ENCODE data around the gene RFWD3.

RFWD3 gene

DNA sequence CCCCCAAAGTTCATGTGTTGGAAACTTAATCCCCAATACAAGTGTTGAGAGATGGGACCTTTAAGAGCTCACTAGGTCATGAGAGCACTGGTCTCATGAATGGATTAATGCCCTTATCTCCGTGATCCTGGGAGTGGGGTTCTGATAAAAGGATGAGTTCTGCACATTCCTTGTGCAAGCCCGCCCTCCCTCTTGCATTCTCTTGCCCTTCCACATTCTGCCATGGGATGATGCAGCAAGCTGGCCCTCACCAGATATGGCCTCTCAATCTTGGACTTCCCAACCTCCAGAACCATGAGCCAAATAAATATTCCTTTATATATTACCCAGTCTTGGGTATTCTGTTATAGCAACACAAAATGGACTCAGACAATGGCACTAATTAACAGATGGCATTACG, 73.8 kb downstream of the RFWD3 start:
- DNase-seq (ENCODE audit: low read depth, low spot score): no peak
- no peak overlapping the region for H3K4me3 ChIP-seq (ENCODE audit: low read length)

DNA sequence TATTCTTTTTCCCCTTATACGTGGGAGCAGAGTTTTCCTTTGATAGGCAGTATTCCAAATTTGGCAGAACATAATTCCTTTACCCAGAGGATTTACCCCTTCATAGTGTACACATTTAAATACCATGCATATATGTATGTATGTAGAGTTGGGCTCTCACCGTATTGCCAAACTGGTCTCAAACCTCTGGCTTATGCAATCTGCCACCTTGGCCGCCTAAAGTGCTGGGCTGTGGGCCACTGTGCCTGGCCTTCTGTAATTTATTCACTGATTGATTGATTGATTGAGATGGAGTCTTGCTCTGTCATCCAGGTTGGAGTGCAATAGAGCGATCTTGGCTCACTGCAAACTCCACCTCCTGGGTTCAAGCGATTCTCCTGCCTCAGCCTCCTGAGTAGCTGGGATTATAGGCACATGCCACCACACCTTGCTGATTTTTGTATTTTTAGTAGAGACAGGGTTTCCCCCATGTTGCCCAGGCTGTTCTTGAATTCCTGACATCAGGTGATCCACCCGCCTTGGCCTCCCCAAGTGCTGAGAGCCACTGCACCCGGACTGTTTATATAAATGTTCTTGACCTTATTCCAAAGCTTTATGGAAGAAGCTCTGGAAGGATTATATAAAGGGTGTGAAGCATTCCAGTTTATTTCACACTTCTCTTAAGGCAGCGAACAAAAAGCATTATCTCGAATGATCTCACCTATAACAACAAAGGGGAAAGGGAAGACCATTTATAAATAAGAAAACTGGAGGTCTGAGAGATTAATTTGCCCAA, 74.6 kb downstream of the RFWD3 start:
- no peak overlapping the region for H3K4me3 ChIP-seq (ENCODE audit: low read length)

DNA sequence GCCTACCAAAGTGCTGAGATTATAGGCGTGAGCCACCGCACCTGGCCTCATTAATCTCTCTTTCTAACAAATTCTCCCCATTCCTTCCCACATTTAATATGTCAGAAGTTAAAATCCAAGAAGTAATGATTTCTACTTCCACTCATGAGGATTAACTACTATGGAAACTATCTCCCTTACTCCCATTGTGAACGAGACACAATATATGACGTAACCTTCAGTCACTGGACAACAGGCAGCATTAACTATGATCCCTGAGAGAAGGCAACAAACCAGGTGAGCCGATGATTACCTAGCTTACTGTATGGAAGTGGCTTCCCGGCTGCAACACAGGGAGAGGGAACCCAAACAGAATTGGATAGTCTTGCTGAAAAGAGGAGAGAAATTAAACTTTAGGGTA, 79.7 kb downstream of the RFWD3 start:
- no peak for DNase-seq (ENCODE audit: low read depth, low spot score)
- H3K4me3 ChIP-seq (ENCODE audit: low read length): no peak overlapping the region

More for the DNA sequence above, 74.6 kb downstream of the RFWD3 start:
- no peak for DNase-seq (ENCODE audit: low read depth, low spot score)

DNA sequence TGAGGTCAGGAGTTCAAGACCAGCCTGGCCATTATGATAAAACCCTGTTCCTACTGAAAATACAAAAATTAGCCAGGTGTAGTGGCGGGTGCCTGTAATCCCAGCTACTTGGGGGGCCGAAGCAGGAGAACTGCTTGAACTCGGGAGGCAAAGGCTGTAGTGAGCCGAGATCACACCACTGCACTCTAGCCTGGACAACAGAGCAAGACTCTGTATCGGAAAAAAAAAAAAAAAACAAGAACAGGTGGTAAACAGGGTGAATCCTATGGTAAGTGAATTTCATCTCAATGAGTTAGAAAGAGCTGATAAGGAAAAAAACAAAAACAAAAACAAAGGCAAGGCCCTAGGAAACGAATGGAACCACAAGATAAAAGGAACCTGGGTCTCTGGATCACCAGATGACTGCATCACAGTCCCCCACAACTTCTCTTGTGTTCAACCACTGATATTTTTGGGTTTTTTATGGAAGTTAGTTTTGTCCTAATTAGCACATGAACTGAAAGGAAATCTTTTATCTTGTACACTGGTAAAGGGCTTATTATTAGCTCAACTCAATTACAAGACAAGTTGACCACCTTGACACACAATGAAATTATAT, 80.7 kb downstream of the RFWD3 start:
- no peak overlapping the region for H3K4me3 ChIP-seq (ENCODE audit: low read length)
- no peak for DNase-seq (ENCODE audit: low read depth, low spot score)

DNA sequence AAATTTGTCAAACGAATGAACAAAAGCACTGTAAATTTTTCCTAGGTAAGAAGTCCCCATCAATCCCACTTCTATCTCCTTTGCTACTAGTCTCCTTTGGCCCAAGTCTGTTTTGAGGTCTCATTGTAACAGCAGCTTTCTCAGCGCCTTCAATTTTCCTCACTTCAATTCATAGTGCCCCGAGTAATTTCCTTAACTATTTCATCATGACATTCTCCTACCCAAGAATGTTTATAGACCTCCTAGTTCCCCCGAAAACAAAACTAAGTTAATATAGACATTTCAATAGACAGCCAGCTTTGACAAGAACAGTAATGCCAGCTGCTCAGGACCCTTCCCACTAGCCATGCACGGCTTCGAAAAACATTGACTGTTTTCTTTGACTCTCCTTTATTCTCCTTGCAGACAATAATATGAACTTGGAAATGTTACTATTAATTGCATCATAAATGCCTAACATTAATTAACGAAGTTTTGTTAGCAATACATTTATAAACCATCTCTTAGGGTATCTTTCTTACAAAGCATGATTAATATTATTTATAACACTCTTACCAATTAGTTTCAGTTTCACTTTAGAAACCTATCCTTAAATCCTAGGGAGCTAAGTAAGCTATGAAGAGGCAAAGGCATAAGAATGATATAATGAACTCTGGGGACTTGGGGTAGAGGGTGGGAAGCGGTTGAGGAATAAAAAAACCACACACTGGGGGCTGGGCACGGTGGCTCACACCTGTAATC, 82.6 kb downstream of the RFWD3 start:
- DNase-seq (ENCODE audit: low read depth, low spot score): no peak

DNA sequence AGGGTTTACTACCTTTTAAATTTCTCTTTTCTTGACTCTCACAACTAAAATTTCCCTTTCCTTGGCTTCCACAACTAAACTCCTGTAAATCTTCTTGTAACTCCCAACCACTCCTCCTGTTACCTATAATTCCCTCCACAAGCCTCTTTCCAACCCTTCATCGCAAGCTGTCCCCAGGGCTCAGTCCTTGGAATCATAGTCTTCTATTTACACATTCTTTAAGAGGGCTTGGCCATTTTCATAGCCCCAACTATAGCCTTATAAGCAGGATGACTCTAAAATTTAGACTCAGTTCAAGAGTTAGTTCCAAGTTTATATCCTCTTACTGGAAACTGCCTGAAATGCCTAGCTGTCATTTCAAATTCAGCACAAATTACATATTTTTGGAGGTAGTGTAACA, 83.7 kb downstream of the RFWD3 start:
- no peak for DNase-seq (ENCODE audit: low read depth, low spot score)
- H3K4me3 ChIP-seq (ENCODE audit: low read length): no peak overlapping the region

More for the DNA sequence above, 82.6 kb downstream of the RFWD3 start:
- no peak overlapping the region for H3K4me3 ChIP-seq (ENCODE audit: low read length)

DNA sequence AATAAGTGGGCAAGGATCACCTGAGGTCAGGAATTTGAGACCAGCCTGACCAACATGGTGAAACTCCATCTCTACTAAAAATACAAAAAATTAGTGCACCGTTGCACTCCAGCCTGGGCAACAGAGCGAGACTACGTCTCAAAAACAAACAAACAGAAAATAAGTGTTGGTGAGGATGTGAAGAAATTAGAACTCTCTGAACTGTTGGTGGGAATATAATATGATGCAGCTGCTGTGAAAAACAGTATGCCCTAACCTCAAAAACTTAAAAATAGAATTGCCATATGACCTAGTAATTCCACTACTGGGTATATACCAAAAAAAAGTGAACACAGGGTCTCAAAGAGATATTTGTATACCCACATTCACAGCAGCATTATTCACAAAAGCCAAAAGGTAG, 85.8 kb downstream of the RFWD3 start:
- no peak overlapping the region for H3K4me3 ChIP-seq (ENCODE audit: low read length)
- no peak for DNase-seq (ENCODE audit: low read depth, low spot score)

DNA sequence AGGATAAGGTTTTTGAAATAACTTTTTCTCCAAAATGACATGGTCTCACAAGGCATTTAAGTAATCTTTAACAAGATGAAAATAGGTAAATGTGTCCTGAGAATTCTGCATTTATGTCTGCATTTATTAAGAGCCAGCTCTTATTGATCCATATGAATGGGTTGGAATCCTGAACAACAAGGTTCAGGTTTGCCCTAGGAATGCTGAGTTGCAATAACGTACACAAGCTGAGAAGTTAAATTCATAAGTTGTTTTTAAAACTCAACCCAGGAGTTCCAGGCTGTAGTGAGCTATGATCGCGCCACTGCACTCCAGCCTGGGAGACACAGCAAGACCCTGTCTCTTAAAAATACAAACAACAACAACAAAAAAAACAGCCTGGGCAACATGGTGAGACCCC, 87.8 kb downstream of the RFWD3 start:
- no peak overlapping the region for H3K4me3 ChIP-seq (ENCODE audit: low read length)

DNA sequence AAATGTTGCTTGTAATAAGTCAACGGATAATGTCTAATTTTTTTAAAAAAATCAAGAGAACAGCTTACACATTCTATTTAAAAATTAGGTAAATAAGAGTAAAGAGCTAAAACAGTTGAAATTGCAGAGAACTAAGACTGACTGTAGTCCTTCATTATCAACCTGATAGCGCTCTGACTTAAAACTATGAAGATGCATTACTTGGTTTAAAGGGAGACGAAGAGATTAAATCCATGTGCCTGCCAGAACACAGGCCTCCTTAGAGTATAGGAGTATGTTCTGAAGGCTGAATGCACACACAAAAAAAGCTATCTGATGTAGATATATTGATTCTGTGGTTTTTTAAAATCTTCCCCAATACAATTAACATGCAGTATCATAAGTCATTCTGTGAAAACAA, 88.2 kb downstream of the RFWD3 start:
- no peak for DNase-seq (ENCODE audit: low read depth, low spot score)
- no peak overlapping the region for H3K4me3 ChIP-seq (ENCODE audit: low read length)

More for the DNA sequence above, 87.8 kb downstream of the RFWD3 start:
- DNase-seq (ENCODE audit: low read depth, low spot score): no peak

DNA sequence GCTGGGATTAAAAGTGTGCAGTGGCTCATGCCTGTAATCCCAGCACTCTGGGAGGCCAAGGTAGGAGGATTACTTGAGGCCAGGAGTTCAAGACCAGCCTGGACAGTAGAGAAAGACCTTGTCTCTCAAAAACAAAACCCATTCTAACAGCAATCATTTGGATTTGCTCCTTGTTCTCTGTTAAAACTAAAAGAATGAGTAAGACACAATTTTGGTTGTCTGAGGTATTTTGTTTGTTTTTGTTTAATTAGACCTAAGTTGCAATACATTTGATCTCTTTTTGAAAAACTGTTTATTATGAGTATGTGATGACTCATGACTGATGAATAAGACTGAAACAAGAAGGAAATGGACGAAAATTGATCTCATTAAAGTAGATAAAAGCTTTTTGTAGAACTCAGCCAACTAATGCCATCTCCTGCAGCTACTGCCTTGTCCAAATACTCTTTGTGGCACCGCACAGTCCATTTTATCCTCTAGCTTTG, 88.8 kb downstream of the RFWD3 start:
- DNase-seq (ENCODE audit: low read depth, low spot score): no peak
- H3K4me3 ChIP-seq (ENCODE audit: low read length): no peak overlapping the region

DNA sequence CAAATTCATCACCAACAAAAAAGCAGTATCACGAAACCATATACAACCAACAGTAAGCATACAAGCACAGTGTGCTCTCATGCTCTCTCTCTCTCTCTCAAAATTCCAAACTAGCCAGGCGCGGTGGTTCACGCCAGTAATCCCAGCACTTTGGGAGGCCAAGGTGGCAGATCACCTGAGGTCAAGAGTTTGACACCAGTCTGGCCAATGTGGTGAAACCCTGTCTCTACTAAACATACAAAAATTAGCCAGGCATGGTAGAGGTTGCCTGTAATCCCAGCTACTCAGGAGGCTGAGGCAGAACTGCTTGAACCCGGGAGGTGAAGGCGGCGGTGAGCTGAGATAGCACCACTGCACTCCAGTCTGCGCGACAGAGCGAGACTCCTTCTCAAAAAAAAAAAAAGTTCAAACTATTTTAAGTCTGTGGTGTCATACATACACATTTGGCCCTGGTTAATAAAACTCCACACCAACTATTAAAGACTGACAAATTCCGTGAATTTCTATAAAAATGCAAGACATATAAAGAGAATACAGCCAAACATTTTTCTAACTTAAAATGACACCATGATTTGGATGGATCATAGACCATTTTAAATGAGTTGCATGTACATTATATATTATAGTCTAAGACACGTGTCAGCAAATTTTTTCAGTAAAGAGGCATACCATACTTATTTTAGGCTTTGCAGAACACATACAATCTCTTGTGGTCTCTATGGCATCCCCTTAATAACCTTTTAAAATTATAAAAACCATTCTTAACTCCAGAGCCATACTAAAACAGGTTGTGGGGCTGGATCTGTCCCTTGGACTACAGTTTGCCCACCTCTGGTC, 90.7 kb downstream of the RFWD3 start:
- no peak overlapping the region for H3K4me3 ChIP-seq (ENCODE audit: low read length)
- no peak for DNase-seq (ENCODE audit: low read depth, low spot score)

DNA sequence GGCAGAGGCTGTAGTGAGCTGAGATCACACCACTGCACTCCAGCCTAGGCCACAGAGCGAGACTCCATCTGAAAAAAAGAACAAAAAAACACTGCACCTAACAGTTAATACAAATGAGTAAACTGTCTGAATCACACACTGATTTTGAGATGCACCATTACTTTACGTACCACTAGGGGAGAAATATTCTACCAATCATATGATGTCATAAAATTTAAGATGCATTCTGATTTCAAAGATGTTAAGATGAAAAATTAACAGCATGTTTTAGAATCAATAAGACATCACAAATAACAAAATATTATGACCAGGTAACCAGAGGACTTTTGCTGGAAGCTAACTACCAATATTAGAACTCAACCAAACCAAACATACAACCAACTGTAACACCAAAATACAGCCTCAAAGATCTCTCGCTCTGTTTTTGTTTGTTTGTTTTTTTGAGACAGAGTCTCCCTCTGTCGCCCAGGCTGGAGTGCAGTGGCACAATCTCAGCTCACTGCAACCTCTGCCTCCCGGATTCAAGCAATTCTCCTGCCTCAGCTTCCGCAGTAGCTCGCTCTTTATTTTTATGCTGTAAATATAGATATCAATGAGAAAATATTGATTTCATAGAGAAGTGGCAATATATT, 91.4 kb downstream of the RFWD3 start:
- H3K4me3 ChIP-seq (ENCODE audit: low read length): no peak overlapping the region
- DNase-seq (ENCODE audit: low read depth, low spot score): no peak

DNA sequence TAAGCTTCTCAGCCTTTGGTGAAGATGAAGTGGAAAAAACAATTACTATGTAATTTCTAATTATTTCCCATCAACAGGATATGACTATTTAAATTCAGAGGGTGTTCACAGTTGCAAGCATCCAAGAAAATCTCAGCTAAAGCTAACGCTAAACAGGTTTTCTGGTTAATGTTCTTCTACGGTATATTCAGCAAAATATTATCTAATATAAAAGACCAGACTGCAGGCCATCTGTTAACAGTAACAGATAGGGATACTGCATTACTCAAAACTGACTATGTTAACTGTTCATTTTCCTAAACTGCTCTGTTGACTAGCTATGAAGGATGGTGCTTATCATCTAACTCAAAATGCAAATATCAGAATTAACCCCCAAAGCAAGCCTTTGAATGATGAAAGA, 92.5 kb downstream of the RFWD3 start:
- no peak overlapping the region for H3K4me3 ChIP-seq (ENCODE audit: low read length)
- no peak for DNase-seq (ENCODE audit: low read depth, low spot score)

DNA sequence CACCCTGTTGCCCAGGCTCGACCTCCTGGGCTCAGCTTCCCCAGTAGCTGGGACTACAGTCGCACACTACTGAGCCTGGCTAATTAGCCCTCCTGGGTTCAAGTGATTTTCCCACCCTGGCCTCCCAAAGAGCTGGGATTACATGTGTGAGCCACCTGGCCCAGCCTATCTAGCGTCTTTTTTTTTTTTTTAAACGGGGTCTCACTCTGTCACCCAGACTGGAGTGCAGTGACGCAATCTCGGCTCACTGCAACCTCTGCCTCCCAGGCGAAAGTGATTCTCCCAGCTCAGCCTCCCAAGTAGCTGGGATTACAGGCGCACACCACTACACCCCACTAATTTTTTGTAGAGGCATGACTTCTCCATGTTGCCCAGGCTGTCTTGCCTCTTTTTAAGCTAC, 93.1 kb downstream of the RFWD3 start:
- no peak for DNase-seq (ENCODE audit: low read depth, low spot score)
- H3K4me3 ChIP-seq (ENCODE audit: low read length): no peak overlapping the region

All from Jurkat, Clone E6-1 (cell line).